ENCODE data around the gene TEX44. TPM values are rescaled to one million over a fixed set of nuclear protein-coding genes. Genes with fewer than 3 reads are reported as not detected.

TEX44 gene
- total RNA-seq, 1 donor from 2014 or later = not detected

- Histone ChIP-seq H3K4me1 (ENCODE audit: insufficient read depth, low read length) (peaks cover 7% of the 10 kb centered on the region), H3K27me3 (ENCODE audit: insufficient read depth, low read length) (no peaks in the 10 kb centered on the region), H3K9ac (ENCODE audit: low read length) (no peak overlapping the region), H4K20me1 (ENCODE audit: insufficient read depth, low read length) (no peaks in the 10 kb centered on the region), H3K4me3 (ENCODE audit: insufficient read depth, low read depth, low read length) (no peak overlapping the region), H3K4me2 (ENCODE audit: low read length) (no peak overlapping the region), H3K36me3 (ENCODE audit: insufficient read depth, low read length) (no peaks in the 10 kb centered on the region), H2AFZ (ENCODE audit: low read depth, low read length) (no peak overlapping the region), H3K9me3 (ENCODE audit: insufficient read depth, low read depth, low read length) (no peaks in the 10 kb centered on the region), H3K79me2 (ENCODE audit: insufficient read depth, low read length) (no peaks in the 10 kb centered on the region), H3K27ac (ENCODE audit: low read depth, low read length) (no peak overlapping the region)
- FAIRE-seq (no peak), DNase-seq (ENCODE audit: low read depth) (no peak)
- H3K36me3 Mint-ChIP-seq (ENCODE audit: low read depth, unreplicated experiment) = no peaks in the 10 kb centered on the region
- peaks cover 17% of the 10 kb centered on the region for H3K4me1 Mint-ChIP-seq (ENCODE audit: low read depth, unreplicated experiment)
- H3K4me3 Mint-ChIP-seq (ENCODE audit: unreplicated experiment) = no peak overlapping the region
- H3K27ac Mint-ChIP-seq (ENCODE audit: unreplicated experiment) = no peak overlapping the region
- H3K27me3 Mint-ChIP-seq (ENCODE audit: low read depth, unreplicated experiment) = no peaks in the 10 kb centered on the region
- no peaks in the 10 kb centered on the region for H3K9me3 Mint-ChIP-seq (ENCODE audit: unreplicated experiment)
- TF ChIP-seq EZH2 (IDR thresholded peaks at IDR 0.05; ENCODE audit: insufficient read depth, low read length) = no peak
- no peak for TF ChIP-seq CTCF (IDR thresholded peaks at IDR 0.05; ENCODE audit: insufficient read depth, low read depth, low read length)
These were observed 30.3 kb downstream of the TEX44 start for GRCh38 chr2:231622963-231623362.

GRCh38 chr2:231626449-231626848 is 33.8 kb downstream of the TEX44 start:
- Histone ChIP-seq H3K79me2 (ENCODE audit: insufficient read depth, low read length) (no peaks in the 10 kb centered on the region), H3K36me3 (ENCODE audit: insufficient read depth, low read length) (no peaks in the 10 kb centered on the region), H3K4me3 (ENCODE audit: insufficient read depth, low read depth, low read length) (no peak overlapping the region), H3K4me1 (ENCODE audit: insufficient read depth, low read length) (peaks cover 8% of the 10 kb centered on the region), H3K4me2 (ENCODE audit: low read length) (no peak overlapping the region), H3K9ac (ENCODE audit: low read length) (no peak overlapping the region), H3K27ac (ENCODE audit: low read depth, low read length) (no peak overlapping the region), H4K20me1 (ENCODE audit: insufficient read depth, low read length) (no peaks in the 10 kb centered on the region), H2AFZ (ENCODE audit: low read depth, low read length) (no peak overlapping the region), H3K9me3 (ENCODE audit: insufficient read depth, low read depth, low read length) (no peaks in the 10 kb centered on the region), H3K27me3 (ENCODE audit: insufficient read depth, low read length) (no peaks in the 10 kb centered on the region)
- Mint-ChIP-seq H3K27me3 (ENCODE audit: low read depth, unreplicated experiment) (no peaks in the 10 kb centered on the region), H3K4me1 (ENCODE audit: low read depth, unreplicated experiment) (peaks cover 10% of the 10 kb centered on the region), H3K27ac (ENCODE audit: unreplicated experiment) (no peak overlapping the region), H3K4me3 (ENCODE audit: unreplicated experiment) (no peak overlapping the region), H3K36me3 (ENCODE audit: low read depth, unreplicated experiment) (no peaks in the 10 kb centered on the region), H3K9me3 (ENCODE audit: unreplicated experiment) (no peaks in the 10 kb centered on the region)
- DNase-seq (ENCODE audit: low read depth) (no peak), FAIRE-seq (no peak)
- TF ChIP-seq CTCF (IDR thresholded peaks at IDR 0.05; ENCODE audit: insufficient read depth, low read depth, low read length) (no peak), EZH2 (IDR thresholded peaks at IDR 0.05; ENCODE audit: insufficient read depth, low read length) (no peak)

GRCh38 chr2:231627384-231628120 is 34.9 kb downstream of the TEX44 start:
- Histone ChIP-seq H3K4me3 (ENCODE audit: insufficient read depth, low read depth, low read length) (no peak overlapping the region), H3K4me1 (ENCODE audit: insufficient read depth, low read length) (peaks cover 8% of the 10 kb centered on the region), H4K20me1 (ENCODE audit: insufficient read depth, low read length) (no peaks in the 10 kb centered on the region), H3K9ac (ENCODE audit: low read length) (peak overlapping the region; percentile 10), H2AFZ (ENCODE audit: low read depth, low read length) (peak overlapping the region; percentile 26), H3K4me2 (ENCODE audit: low read length) (peak overlapping the region; percentile 59), H3K36me3 (ENCODE audit: insufficient read depth, low read length) (no peaks in the 10 kb centered on the region), H3K79me2 (ENCODE audit: insufficient read depth, low read length) (no peaks in the 10 kb centered on the region), H3K27ac (ENCODE audit: low read depth, low read length) (peak overlapping the region; percentile 7), H3K27me3 (ENCODE audit: insufficient read depth, low read length) (no peaks in the 10 kb centered on the region), H3K9me3 (ENCODE audit: insufficient read depth, low read depth, low read length) (no peaks in the 10 kb centered on the region)
- Mint-ChIP-seq H3K27ac (ENCODE audit: unreplicated experiment) (peak overlapping the region; percentile 100), H3K27me3 (ENCODE audit: low read depth, unreplicated experiment) (no peaks in the 10 kb centered on the region), H3K4me3 (ENCODE audit: unreplicated experiment) (peak overlapping the region; percentile 68), H3K9me3 (ENCODE audit: unreplicated experiment) (no peaks in the 10 kb centered on the region), H3K36me3 (ENCODE audit: low read depth, unreplicated experiment) (no peaks in the 10 kb centered on the region), H3K4me1 (ENCODE audit: low read depth, unreplicated experiment) (peaks cover 6% of the 10 kb centered on the region)
- TF ChIP-seq EZH2 (IDR thresholded peaks at IDR 0.05; ENCODE audit: insufficient read depth, low read length) = no peak
- no peak for TF ChIP-seq CTCF (IDR thresholded peaks at IDR 0.05; ENCODE audit: insufficient read depth, low read depth, low read length)
- DNase-seq (ENCODE audit: low read depth) = peak; percentile 32
- FAIRE-seq = no peak

Measured in astrocyte (in vitro differentiated cells and primary cell).